ENCODE data around the gene RGL1. TPM values are rescaled to one million over a fixed set of nuclear protein-coding genes. Genes with fewer than 3 reads are reported as not detected.

RGL1 gene
- total RNA-seq, 1 donor from 2014 or later = 23.1 TPM

DNA sequence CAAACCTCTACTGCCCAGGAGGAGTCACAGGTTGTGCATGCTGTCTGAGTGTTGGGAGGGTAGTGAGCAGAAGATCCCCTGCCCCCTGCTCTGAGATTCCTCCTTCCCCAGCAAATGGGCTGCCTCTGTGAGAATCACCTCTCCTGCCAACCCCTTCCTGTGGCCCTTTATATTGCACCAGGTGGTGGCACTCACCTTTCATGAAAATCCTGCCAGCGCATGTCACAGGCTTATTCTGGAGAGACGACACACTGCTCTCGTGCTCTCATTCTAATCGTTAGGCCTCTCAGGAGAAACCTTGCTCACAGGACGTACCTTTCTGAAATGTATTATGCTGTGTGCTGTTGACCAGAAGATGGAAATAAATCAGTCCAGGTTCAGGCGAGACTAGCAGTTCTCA is 113.7 kb downstream of the RGL1 start:
- H3K27ac ChIP-seq = no peak overlapping the region
- no peak overlapping the region for H3K4me3 ChIP-seq
- no peaks in the 10 kb centered on the region for H3K9me3 ChIP-seq
- TF ChIP-seq, protein P1, sequence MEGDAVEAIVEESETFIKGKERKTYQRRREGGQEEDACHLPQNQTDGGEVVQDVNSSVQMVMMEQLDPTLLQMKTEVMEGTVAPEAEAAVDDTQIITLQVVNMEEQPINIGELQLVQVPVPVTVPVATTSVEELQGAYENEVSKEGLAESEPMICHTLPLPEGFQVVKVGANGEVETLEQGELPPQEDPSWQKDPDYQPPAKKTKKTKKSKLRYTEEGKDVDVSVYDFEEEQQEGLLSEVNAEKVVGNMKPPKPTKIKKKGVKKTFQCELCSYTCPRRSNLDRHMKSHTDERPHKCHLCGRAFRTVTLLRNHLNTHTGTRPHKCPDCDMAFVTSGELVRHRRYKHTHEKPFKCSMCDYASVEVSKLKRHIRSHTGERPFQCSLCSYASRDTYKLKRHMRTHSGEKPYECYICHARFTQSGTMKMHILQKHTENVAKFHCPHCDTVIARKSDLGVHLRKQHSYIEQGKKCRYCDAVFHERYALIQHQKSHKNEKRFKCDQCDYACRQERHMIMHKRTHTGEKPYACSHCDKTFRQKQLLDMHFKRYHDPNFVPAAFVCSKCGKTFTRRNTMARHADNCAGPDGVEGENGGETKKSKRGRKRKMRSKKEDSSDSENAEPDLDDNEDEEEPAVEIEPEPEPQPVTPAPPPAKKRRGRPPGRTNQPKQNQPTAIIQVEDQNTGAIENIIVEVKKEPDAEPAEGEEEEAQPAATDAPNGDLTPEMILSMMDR (IDR thresholded peaks at IDR 0.05) = no peak
- DNase-seq (ENCODE audit: low spot score in 2 of 2) = no peak
- peaks cover 0 to 4% of the 10 kb centered on the region in 2 donors for H3K4me1 ChIP-seq
- H3K27me3 ChIP-seq = no peaks in the 10 kb centered on the region
- intact Hi-C loops (cut with DNase I) = loop anchor here (10.0 kb wide), 1 partner anchor 444 kb away; the partner anchor contains the start of gene SMG7
- H3K36me3 ChIP-seq = peaks cover 9 to 34% of the 10 kb centered on the region in 2 donors

DNA sequence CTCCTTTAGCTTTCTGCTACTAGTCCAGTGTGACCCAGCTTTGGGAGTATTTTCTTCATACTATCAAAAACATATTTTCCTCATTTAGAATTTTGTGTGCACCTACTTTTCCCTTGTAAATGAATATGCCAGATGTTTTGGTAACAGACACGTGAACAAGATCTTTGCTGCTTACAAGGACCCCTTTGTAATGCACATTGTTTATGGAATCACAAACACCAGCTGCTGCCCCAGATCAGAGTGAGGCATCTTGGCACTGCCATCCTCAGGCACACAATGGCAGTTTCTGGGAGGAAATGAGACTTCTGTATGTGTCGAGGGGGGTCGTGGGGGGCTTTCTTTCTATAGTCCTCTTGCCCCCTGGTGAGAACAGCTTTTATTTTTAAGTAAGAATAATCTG is 115.7 kb downstream of the RGL1 start:
- intact Hi-C loops (cut with DNase I) = no loop called here
- Histone ChIP-seq H3K36me3 (peaks cover 9 to 42% of the 10 kb centered on the region in 2 donors), H3K27me3 (no peaks in the 10 kb centered on the region), H3K9me3 (no peaks in the 10 kb centered on the region), H3K4me3 (no peak overlapping the region), H3K4me1 (peaks cover 0 to 1% of the 10 kb centered on the region in 2 donors), H3K27ac (no peak overlapping the region)
- TF ChIP-seq, protein P1 (IDR thresholded peaks at IDR 0.05) = no peak
- no peak for DNase-seq (ENCODE audit: low spot score in 2 of 2)

DNA sequence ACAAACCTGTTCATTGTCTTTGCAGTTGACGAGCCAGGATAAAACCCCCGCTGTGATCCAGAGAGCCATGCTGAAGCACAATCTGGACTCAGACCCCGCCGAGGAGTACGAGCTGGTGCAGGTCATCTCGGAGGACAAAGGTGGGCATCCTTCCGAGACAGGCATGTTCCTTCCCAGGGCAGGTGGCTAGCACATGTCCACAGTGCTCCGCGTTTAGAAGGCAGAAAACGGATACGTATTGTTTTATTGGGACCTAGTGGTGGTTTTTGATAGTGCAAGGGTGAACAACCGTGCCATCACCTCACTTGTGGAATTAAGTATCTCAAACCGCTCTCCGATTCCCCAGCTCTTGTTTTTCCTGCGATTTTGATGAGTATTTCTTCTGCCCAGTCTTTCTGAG is 117.3 kb downstream of the RGL1 start:
- Histone ChIP-seq H3K4me1 (no peaks in the 10 kb centered on the region), H3K36me3 (peaks cover 9 to 47% of the 10 kb centered on the region in 2 donors), H3K27ac (no peak overlapping the region), H3K9me3 (no peaks in the 10 kb centered on the region), H3K27me3 (no peaks in the 10 kb centered on the region), H3K4me3 (no peak overlapping the region)
- TF ChIP-seq, protein P1 (IDR thresholded peaks at IDR 0.05) = no peak
- no peak for DNase-seq (ENCODE audit: low spot score in 2 of 2)
- intact Hi-C loops (cut with DNase I) = no loop called here

DNA sequence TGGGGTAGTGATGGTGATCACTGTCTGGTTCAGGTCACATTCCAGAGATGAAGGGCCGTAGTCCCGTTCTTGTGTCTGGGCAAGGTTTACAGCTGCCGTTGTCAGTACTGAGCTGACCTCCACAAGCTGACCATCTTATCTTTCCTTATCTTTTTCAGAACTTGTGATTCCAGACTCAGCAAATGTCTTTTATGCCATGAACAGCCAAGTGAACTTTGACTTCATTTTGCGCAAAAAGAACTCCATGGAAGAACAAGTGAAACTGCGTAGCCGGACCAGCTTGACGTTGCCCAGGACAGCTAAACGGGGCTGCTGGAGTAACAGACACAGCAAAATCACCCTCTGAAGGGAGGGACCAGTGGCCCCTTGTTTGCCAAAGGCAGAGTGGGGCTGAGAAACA is 121.0 kb downstream of the RGL1 start:
- Histone ChIP-seq H3K4me3 (no peak overlapping the region), H3K36me3 (peaks cover 5 to 41% of the 10 kb centered on the region in 2 donors), H3K4me1 (no peaks in the 10 kb centered on the region), H3K27ac (no peak overlapping the region), H3K27me3 (no peaks in the 10 kb centered on the region), H3K9me3 (no peaks in the 10 kb centered on the region)
- TF ChIP-seq, protein P1 (IDR thresholded peaks at IDR 0.05) = no peak
- DNase-seq (ENCODE audit: low spot score in 2 of 2) = no peak
- intact Hi-C loops (cut with DNase I) = no loop called here

DNA sequence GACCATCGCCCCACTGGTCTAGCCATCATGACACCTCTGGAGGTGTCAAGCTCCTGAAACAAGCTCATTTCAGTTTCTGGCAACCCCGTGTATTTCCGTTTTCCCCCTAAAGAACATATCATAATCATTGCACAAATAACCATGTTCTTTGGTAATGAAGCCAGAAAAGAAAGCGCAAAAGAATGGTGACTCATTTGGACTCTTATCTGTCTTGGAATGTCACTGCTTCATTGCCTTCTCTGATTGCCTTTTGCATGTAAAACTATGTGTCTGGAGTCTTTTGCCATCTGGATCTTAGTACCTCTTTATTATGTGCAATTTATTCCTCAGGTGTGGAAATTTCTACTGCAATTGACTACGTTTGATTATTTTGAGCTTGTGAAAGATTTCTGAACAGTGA is 122.1 kb downstream of the RGL1 start:
- no peak for DNase-seq (ENCODE audit: low spot score in 2 of 2)
- TF ChIP-seq, protein P1 (IDR thresholded peaks at IDR 0.05) = no peak
- H3K4me3 ChIP-seq = no peak overlapping the region
- peaks cover 5 to 38% of the 10 kb centered on the region in 2 donors for H3K36me3 ChIP-seq
- H3K27ac ChIP-seq = no peak overlapping the region
- H3K27me3 ChIP-seq = no peaks in the 10 kb centered on the region
- H3K9me3 ChIP-seq = no peaks in the 10 kb centered on the region
- intact Hi-C loops (cut with DNase I) = no loop called here
- H3K4me1 ChIP-seq = peaks cover 0 to 2% of the 10 kb centered on the region in 2 donors

Measured in ascending aorta (tissue), 2 donors.